ENCODE measurements around the gene NUP85.
"Not testable (repeated sequence)": the region's sequence is repeated elsewhere in the genome, so short reads cannot be mapped to it uniquely, and the experiment has no call there.

NUP85 gene

GRCh38 chr17:75205793-75206163 lies 299 bp downstream of the NUP85 start:
- DNase-seq = no peak

DNA sequence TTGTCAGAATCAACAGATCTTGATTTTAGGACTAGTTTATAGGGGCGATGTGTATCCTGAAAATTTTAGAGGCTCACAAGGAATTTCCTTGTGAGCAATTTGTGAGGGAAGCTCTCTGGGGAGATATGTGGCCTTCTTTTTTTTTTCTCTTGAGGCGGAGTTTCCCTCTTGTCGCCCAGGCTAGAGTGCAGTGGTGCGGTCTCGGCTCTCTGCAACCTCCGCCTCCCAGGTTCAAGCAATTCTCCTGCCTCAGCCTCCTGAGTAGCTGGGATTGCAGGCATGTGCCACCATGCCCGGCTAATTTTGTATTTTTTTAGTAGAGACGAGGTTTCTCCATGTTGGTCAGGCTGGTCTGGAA lies 1.6 kb downstream of the NUP85 start:
- not testable (repeated sequence) for DNase-seq

DNA sequence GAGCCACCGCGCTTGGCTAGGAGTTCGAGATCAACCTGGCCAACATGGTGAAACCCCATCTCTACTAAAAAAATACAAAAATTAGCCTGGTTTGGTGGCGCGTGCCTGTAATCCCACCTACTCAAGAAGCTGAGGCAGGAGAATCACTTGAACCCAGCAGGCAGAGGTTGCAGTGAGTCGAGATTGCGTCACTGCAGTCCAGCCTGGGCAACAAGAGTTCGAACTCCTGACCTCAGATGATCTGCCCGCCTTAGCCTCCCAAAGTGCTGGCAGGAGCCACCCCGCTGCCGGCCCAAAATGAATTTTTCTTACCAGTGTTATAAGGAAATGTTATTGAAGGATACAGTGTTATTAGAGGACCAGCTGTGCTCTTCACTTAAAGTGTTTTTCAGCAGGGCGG lies 2.3 kb downstream of the NUP85 start:
- DNase-seq = no peak

DNA sequence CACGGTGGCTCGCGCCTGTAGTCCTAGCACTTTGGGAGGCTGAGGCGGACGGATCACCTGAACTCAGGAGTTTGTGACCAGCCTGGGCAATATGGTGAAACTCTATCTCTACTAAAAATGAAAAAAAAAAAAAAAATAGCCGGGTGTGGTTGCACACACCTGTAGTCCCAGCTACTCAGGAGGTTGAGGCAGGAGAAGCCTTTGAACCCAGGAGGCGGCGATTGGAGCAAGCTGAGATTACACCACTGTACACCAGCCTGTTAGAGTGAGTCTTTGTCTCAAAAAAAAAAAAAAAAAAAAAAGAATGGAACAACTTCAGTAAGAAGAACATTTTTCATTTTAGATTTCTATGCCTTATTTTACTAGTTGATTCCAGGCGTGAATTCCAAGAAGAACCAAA lies 2.7 kb downstream of the NUP85 start:
- no peak for DNase-seq

DNA sequence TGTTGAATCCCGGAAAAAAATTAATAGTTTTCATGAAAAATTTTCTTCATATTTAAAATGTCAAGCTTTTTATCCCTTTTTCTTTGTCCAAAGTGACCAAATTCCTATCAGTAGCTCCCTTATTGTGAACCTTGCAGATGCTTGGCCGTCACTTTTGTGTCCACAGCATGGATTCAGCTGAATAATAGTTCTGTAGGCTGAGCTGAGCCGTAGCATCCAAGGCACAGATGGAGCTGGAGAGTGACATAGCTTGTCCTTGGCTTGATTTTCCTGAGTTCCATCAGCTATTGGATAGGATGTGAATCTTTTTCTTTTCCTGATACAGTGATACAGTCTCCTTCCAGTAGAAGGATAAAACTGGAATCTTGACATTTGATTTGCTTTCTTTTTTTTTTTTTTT lies 3.6 kb downstream of the NUP85 start:
- DNase-seq = no peak

DNA sequence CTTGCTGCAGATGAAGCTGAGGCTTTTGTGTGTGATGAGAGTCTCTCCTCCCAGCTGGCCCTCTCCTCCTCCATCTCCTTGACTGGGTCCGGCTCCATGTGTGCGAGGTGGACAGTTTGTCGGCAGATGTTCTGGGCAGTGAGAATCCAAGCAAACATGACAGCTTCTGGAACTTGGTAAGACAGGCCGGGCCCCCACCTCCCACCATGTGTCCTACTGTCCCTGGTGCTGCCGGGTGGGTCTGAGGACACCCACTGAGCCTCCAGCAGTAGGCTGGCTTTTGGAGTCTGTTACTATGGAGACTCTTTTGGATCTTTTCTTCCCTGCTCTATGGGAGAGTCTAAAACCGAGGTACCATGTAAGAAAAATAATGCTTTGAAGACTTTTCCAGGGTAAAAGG lies 12.7 kb downstream of the NUP85 start:
- no peak for DNase-seq

GRCh38 chr17:75219815-75220214 lies 14.3 kb downstream of the NUP85 start:
- no peak for DNase-seq

GRCh38 chr17:75225016-75225415 lies 19.5 kb downstream of the NUP85 start:
- DNase-seq = no peak

- no peak for DNase-seq
Measured at GRCh38 chr17:75227729-75228128, 22.2 kb downstream of the NUP85 start.

- DNase-seq = peak in 1 of 2 donors; percentile 18
Measured at GRCh38 chr17:75228305-75228704, 22.8 kb downstream of the NUP85 start.

DNA sequence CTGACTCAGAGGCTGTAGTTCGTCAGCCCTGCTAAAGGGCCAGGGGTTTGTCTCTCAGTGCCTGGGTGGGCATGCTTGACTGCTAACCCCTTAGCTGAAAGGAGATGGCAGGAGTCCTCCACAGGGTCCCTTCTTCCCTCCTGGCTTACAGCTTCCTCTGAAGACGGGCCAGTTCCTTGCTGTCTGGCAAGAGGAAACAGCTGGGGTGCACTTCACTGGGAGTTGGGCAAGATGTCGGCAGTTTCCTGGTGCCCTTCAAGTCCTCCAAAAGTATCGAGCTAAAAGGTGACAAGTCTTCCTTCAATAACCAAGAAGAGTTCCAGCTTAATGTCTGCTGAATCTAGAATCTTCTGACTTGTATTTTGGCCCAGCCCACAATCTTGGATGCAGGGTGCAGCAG lies 23.4 kb downstream of the NUP85 start:
- peak in 1 of 2 donors; percentile 17 for DNase-seq

DNA sequence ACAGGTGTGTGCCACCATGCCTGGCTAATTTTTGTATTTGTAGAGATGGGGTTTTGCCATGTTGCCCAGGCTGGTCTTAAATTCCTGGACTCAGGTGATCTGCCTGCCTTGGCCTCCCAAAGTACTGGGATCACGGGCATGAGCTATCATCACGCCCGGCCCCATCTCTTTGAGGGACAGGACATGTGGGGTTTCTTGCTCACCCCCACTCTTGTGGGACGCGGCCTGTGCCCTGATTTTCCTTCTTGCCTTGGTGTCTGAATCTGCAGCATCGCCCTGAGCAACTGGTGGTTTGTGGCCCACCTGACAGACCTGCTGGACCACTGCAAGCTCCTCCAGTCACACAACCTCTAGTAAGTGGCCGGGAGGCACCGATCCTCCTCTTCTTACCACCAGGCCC lies 25.6 kb downstream of the NUP85 start:
- no peak for DNase-seq

- DNase-seq = no peak
Measured at GRCh38 chr17:75231741-75232464, 26.4 kb downstream of the NUP85 start.

GRCh38 chr17:75232786-75233185 lies 27.3 kb downstream of the NUP85 start:
- no peak for DNase-seq

DNA sequence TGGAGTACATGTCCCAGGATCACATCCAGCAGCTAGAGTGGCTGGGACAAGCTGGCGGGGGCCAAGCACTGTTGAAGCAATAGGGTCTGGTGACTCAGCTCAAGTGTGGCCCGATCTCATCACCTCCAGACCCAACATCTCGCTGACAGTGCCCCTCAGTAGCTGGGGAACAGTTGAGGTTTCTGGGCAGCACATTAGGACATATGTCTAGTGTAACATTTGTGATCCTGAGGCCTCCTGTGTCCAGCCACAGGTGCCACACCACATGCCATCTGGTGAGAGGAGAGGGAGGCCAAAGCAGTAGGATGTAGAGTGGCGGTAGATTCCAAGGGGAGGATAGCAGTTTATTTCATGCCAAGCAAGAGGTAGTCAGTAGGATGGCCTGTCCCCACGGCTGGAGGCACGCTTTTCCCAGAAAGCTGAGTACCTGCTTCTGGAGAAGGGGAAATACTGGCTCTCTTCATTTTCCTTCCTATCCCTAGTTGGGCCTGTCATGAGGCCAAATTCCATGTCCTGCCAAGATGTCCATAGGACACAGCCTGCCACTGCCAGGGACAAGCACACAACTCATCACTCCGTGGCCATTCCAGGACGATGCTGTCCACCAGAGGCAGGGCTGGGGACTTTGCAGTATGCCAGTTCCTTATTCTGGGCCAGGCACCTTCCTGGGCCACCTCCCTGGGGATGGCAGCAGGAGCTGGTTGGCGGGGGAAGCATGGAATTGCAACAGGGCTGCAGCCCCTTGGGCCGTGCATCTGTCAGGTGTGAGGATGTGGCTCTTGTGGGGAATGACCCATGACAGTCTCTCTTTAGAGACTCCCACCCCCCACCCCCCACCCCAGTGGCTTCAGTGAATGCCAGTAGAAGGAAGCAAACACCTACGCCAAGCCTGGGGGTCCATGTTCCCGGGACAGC lies 31.9 kb downstream of the NUP85 start:
- no peak for DNase-seq

DNA sequence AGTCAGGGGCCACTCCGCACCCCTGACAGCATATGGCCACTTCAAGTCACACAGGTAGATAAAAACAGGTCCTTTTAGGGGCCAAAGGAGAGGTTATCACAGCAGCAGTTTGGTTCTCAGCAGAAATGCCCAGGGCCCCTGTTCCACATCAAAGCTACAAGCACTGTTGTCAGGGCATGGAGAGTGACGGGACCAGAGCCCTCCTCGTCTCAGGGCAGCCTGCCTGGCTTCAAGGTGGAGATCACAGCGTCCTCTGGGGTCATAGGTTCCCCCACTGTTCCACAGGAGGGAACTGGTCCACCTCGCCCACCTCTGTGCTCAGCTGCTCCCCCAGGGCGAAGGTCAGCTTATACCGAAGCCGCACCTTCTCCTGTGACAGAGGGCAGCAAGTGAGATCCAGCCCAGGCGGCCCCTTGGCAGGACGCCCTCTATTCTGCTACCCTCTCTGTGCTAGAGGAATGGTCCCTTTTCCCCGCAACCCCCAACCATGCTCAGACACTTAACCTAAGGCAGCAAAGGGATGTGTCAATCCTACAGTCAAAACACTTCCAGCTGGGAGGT lies 32.6 kb downstream of the NUP85 start:
- DNase-seq = no peak

- peak; percentile 67 to 71 for DNase-seq
Measured at GRCh38 chr17:75238684-75239191, 33.3 kb downstream of the NUP85 start.

DNA sequence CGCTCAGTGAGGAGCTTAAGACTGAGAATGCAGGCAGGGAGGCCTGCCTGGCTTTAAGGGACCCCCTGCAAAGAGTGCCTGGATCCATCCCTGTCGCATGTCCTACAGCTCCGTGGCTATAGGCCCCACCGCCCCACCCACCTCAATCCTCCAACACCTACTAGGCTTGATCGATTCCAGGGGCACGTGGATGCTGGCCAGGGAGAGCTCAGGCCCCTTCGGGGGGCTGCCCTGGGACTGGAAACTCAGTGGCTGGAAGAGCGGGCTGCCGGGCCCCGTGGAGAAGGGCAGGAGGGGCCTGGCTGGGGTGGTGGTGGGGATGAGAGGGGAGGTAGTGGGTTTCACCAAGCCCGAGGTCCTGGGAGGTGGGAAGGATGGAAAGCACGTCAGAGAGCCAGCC lies 33.7 kb downstream of the NUP85 start:
- DNase-seq = no peak

DNA sequence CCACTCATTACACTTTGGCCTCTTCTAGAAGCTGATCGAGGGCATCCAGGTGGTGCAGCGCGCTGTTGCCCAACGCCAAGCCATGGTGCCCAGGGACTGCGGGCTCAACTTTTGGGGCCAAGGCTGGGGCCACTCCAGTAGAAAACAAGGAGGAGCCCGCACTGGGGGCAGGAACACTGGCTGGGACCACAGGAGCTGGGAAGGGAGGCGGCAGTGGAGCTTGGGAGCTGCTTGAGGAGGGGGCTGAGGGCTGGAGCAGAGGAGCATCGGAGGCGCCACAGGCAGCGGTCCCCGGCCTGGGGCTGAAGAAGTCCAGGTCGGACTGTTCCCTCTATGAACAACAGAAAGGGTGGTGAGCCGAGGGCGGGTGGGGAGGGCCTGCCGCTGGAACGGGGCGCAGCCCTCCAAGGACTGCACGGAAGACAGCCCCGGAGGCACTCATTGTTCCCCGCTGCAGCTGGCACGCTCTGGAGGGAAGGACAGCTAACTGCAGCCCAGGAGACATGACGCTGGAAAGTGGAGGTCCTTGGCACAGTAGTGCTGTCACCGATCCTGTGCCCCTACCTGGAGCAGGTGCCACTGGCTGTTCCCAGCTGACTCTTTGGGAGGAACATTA lies 34.4 kb downstream of the NUP85 start:
- DNase-seq = no peak

DNA sequence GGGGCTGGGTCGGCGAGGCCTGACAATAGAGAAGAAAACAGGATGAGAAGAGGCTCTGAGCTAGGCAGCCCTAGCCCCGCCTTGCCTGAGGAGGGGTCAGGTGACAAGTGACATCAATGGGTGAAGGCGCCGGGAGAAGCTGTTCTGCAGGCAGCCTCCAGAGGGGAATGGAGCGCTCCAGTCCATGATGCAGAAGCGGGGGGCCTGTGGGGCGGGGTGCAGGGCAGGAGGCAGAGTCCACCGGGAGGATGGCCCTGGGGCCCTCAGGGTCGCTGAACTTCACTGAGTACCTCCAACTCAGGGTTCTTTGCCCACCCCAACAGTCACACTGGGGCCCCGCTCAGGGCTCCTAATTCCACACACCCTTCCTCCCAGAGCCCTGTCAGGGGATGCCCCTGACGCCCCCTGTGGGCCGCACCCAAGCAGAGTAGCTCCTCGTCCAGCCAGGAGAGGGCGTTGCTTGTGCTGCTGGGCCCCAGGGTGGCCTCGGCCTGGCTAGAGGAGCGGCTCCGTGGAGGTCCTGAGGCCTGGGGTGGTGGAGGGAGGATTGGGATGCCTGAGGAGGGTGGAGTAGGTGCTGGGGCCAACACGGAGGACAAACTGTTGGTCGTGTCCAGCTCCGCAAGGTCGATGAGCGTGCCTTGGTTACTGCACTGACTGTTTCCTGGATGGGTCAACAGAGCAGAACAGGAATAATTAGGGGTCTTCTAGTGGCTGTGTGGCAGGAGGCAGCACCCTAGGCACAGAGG lies 35.1 kb downstream of the NUP85 start:
- peak in 1 of 2 donors; percentile 19 for DNase-seq

GRCh38 chr17:75241143-75241430 lies 35.6 kb downstream of the NUP85 start:
- no peak for DNase-seq

- no peak for DNase-seq
Measured at GRCh38 chr17:75241502-75241901, 36.0 kb downstream of the NUP85 start.

DNA sequence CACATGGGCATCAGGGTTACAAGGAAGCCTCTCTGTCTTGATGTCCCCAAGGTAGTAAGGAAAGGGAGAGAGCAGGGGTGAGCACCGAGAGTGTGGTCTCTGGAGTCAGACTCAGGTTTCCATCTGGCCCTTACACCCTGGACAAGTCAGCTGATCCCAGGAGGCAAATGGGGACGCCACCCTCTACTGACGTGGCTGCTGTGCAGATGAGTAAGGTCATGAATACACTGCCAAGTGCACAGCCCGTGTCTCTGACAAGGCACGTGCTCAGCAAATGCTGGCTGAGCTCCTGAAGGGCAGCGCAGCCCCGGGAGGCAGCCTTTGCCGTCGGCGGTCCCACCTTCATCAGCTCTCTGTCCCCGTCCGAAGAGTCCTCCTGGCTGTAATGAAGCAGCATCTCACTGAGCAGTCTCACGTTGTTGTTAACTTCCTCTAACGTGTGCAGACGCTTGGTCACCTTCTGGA lies 36.5 kb downstream of the NUP85 start:
- peak in 1 of 2 donors; percentile 22 for DNase-seq

Measured in CD4-positive, alpha-beta T cell treated with Interleukin-1 beta for 1 hour (primary cell).